MM.1S (cell line): Measurements from ENCODE around the gene PAX7.

Experiments
- EZH2 ChIP-seq: fragments of 300-600 bp; sonication (generic); optimal IDR thresholded peaks from 2 replicates; pipeline ENCODE3; 2017; ENCODE audit warnings: low read depth, mild to moderate bottlenecking, antibody characterized with exemption, low read length, mixed read lengths
- EZH2phosphoT487 ChIP-seq: fragments of 300-600 bp; sonication (generic); IDR thresholded peaks from 2 replicates; pipeline ENCODE4 v1.6.1; 2018; ENCODE audit warnings: antibody characterized with exemption, low read length
- TF ChIP-seq, protein P1 (sequence below): fragments of 300-600 bp; sonication (generic); IDR thresholded peaks from 2 replicates; pipeline ENCODE4 v1.5.1; 2016; ENCODE audit warnings: antibody characterized with exemption, low read length, mixed read lengths

DNA sequence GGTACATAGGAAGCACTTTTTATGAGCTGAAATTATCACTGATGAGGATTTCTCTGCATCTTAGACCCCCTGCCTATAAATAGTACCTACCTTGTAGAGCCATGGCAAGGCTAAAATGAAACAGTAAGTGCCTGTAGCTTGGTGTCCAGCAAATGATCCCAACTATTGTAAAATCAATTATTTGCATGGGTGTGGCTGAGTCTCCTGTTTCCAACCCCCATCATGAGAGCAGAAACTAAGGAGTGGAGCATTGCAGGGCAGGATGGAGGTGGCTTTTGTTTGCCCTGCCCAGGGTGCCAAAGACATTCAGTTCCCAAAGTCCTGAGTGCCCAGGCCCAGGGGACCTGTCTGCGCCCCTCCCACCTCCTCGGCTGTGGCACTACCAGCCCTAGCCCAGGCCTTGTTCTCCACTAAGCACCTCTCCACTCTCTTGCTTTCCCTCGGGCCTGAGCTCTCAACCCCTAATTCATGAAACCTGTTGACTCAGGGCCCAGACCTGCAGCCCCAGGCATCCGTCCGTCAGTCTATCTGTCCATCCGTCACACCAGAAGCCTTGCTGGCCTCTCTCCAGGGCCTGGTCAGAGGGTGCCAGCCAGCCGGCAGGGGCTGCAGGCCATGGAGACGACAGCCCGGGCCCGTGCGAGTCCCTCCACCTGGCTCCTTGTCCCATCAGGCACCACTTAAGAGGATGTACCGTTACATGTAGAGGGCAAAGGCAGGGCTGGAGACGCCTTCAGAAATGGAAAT is 39.6 kb downstream of the PAX7 start:
- TF ChIP-seq, protein P1, sequence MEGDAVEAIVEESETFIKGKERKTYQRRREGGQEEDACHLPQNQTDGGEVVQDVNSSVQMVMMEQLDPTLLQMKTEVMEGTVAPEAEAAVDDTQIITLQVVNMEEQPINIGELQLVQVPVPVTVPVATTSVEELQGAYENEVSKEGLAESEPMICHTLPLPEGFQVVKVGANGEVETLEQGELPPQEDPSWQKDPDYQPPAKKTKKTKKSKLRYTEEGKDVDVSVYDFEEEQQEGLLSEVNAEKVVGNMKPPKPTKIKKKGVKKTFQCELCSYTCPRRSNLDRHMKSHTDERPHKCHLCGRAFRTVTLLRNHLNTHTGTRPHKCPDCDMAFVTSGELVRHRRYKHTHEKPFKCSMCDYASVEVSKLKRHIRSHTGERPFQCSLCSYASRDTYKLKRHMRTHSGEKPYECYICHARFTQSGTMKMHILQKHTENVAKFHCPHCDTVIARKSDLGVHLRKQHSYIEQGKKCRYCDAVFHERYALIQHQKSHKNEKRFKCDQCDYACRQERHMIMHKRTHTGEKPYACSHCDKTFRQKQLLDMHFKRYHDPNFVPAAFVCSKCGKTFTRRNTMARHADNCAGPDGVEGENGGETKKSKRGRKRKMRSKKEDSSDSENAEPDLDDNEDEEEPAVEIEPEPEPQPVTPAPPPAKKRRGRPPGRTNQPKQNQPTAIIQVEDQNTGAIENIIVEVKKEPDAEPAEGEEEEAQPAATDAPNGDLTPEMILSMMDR, result no peak
- TF ChIP-seq EZH2 (no peak), EZH2phosphoT487 (no peak)
